Stimulated activated naive CD4-positive, alpha-beta T cell treated with Interleukin-2 at 50 U/mL for 16 hours (primary cell): ENCODE measurements around the gene GNAI2.
"Not testable (repeated sequence)": the region's sequence is repeated elsewhere in the genome, so short reads cannot be mapped to it uniquely, and the experiment has no call there.

Source experiments
- DNase-seq: peaks from one replicate; lab custom pipeline; 2025; lab: John Stamatoyannopoulos, UW

Gene GNAI2

DNA sequence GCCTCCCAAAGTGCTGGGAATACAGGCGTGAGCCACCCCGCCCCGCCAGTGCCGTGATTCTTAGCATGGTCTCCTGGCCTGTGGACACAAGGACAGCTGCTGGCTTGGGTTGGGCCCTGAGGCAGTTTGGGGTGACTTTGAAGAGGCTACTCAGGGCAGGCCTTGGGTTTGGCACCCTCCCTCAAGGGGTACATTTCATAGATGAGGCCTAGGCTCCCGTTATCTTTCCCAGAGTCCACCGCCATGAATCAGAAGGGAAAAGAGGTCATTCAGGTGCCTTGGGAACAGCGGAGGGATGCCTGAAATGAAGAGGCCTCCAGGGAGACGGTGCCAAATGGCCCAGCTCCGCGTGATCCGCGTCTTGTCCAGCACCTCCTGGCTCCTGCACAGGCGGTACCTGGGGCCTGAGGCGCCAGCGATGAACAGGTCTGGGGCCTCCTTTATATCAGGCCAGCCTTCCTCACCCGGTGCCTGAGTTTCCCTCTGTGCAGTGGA lies 9.3 kb downstream of the GNAI2 start:
- no peak for DNase-seq

DNA sequence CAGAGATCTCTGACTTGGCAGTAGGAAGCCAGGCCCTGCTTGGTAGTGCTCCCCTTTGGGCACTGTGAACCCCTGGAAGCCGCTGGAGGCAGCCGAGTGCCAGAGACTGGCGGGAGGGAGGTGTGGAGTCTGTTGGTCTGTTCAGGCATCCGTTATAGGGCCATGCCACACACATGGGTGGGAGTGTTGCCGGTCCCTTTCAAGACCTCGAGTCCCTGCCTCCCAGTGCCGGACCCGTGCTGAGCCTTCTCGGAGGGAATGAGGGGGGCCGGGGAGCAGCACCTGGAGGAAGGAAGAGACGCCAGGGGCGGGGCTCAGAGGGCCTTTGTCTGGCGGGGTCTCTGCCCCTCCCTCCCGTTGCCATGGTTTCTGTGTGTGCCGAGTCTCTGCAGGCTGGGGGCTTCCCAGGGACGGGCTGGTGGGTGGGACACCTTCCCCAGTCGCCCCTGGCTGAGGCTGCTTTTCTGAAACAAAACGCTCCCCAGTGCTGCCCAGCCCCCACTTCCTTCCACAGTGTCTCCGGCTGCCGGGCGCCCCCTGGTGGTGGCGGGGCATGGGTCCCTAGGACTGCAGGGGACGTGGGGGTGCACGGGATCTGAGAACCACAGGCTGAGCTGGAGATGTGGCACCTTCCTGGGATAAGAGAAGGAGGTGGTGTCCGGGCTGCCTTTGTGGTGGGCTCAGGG lies 10.0 kb downstream of the GNAI2 start:
- DNase-seq = peak; percentile 91

DNA sequence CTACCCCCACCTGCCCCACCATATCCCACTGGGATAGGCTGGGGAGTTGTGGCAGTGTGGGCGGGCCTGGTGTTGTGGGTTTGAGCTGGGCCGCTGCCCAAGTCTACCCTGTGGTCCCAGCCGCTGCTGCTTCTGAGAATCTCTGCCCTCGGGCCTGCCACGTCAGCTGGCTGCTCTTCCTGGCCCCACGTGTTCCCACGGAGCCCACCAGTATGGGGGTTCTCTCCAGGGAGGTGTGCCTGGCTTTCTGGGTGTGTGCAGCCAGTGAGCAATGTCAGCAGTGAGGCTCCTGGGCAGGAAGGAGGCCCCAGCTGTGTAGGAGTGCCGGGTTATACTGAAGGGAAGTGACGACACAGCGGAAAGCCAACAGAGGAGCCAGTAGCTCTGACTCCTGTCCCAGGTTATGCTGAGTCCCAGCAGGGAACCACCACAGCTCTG lies 10.5 kb downstream of the GNAI2 start:
- peak; percentile 86 for DNase-seq

- DNase-seq = no peak
Observed at GRCh38 chr3:50248387-50248786, 12.4 kb downstream of the GNAI2 start.

DNA sequence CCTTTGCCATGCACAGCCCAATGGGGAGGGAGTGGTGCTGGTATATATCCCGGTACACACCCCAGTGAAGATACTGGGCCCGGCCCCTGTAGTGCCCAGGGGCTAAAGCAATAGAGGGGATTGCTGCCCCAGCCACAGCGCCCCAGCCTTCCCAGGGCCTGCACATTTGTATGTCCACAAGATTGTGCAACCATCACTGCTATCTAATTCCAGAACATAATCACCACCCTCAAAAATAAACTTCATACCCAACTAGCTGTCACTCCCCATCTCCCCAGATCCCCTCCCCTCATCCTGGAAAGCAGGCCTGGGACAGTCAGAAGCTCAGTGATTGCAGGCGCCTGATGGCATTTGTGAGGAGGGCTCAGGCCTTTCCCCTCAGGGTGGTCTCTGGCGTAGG lies 13.5 kb downstream of the GNAI2 start:
- DNase-seq = no peak

DNA sequence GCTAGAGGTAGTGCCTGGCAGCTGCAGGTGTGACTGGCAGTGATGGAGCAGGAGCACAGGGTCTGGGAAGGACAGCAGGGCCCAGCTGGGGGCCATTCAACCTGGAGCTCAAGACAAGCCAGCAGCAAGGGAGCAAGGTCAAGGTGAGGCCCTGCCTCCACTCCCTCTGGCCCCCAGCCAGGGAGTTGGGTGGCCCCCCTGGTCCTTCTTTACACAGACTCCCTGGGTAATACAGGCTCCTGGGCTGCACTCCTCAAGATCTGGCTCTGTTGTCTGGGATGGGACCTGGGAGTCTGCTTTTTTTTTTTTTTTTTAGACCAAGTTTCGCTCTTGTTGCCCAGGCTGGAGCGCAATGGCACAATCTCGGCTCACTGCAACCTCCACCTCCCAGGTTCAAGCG lies 14.5 kb downstream of the GNAI2 start:
- no peak for DNase-seq

GRCh38 chr3:50251220-50251619 lies 15.2 kb downstream of the GNAI2 start:
- DNase-seq = peak; percentile 75

GRCh38 chr3:50254577-50255250 lies 18.7 kb downstream of the GNAI2 start:
- no peak for DNase-seq

- no peak for DNase-seq
Observed at GRCh38 chr3:50255251-50255615, 19.2 kb downstream of the GNAI2 start.

DNA sequence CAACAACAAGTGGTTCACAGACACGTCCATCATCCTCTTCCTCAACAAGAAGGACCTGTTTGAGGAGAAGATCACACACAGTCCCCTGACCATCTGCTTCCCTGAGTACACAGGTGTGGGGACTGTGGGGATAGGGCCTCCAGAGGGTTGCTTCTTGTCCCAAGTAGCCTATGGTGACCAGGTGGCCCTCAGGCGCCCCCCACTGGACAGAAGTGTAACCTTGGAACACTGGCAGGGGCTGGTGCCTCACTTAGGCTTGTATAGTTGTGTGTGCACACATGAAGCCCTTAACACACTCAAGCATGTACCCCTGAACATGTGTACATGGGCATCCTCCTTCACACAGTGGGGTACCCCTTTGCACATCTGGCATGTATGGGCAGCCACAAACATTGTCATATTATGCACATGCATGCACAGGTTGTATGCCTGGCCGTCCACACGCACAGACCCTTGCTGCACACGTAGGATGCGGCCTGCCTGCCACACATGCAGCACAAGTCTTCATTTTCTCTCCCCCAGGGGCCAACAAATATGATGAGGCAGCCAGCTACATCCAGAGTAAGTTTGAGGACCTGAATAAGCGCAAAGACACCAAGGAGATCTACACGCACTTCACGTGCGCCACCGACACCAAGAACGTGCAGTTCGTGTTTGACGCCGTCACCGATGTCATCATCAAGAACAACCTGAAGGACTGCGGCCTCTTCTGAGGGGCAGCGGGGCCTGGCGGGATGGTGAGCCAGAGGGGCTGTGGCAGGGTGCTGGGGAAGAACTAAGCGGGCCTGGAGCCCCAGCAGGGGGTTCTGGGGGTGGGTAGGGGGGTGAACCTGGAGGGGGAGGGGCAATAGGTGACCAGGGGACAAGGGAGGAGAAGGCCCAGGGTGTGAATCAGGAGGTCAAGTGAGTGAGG lies 21.2 kb downstream of the GNAI2 start:
- DNase-seq = peak; percentile 33

DNA sequence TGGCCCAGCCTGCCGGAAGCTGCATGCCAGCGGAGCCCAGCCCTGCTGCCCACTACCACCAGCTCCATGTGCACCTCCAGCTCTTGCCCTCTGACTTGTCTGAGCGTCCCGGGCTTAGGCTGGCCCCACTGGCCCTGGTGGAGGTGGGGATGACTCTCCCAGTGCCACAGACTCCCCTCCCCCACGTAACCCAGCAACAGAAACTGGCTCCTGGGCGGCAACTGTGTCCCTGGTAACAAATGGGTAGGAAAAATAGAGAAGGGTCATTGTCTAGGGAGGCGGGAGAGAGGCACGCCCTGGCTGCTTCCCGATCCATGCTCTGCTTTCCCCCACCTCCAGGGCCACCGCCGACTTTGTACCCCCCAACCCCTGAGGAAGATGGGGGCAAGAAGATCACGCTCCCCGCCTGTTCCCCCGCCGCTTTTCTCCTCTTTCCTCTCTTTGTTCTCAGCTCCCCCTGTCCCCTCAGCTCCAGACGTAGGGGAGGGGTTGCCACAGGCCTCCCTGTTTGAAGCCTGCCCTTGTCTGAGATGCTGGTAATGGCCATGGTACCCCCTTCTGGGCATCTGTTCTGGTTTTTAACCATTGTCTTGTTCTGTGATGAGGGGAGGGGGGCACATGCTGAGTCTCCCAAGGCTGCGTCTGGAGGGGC lies 22.2 kb downstream of the GNAI2 start:
- DNase-seq = no peak

DNA sequence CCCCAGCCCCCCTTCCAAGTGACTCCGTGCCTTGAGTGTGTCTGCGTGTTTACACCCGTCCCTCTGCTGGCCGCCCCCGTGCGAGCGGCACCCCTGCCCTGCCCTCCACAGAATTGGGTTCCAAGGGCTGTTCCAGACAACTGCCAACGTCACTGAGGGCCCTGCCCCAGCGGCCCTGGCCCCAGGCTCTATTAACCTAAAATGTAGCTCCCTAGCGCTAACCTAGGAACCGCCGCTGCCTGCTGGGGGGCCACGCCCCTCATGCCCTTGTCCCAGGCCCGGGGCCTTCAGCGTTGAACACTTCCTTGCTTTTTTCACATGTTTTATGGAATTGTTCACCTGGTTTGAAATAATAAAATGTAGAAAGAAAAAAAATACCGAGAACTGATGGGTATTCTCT lies 23.0 kb downstream of the GNAI2 start:
- no peak for DNase-seq

DNA sequence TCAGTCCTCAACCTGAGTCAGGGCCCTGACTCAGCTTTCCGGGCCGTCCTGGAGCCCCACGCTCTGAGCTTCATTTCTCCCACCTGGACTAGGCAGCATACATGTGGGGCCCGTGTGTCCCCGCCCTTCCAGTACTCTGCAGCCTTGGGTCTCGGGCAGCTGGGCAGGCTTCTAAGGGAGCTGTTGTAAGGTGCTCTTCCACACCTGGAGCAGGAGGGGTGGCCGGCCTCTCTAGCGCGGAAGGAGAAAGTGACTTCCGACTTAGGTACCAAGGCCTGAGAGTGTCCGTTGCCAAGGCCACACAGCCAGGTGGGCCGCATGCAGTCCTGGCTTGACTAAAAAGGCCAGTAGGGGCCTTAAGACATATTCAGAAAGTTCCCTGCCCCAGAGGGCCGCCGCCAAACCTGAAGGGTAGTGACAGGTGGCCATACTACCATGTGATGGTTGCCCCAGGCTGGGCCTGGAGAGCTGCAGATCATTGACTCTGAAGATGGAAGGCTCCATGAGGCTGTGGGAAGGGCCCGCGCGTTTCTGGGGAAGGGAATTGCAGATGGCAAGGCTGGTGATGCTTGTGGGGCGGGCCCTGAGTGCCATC lies 23.5 kb downstream of the GNAI2 start:
- DNase-seq = no peak

DNA sequence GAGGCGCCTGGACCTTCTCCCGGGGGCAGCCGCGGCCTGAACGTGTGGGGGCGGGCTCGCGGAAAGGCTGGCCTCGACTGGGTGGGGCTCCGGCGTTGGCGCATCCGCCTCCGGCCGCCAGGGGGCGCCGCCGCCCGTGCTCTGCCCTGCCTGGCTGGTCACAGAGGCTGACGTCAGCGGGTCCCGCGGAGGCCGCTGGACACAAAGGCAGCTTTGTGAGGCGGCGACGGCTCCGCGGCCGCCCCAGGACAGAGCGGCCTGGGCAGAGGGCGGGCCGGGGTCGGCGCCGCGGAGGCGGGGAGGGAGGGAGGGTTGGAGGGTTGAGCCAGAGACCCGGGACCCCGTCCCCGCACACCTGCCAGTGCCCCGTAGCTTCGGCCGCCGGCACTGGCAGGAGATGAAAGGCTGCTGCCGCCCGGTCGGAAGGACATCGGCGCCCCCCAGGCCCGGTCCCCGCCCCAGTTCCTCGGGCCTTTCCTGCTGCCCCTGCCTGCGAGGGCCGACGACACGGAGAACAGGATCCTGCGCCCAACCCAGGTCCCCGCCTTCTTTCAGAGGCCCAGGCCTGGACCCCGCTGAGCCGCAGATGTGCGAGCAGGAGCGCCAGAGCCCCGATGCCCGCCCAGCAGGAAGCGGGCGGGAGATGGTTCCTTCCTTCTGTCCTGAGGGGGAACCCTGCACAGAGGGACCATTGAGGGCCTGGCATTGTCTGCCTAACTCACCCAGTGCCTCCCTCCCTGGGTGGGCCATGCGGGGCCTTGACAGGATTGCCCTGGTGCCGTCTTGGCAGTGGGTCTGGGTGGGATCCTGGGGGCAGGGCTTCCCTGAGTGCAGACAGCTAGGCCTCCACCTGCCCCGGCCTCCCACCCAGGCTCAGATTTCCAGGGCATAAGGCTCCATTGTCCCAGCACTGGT lies 24.3 kb downstream of the GNAI2 start:
- peak; percentile 66 for DNase-seq

GRCh38 chr3:50260942-50261441 lies 25.0 kb downstream of the GNAI2 start:
- DNase-seq = no peak

DNA sequence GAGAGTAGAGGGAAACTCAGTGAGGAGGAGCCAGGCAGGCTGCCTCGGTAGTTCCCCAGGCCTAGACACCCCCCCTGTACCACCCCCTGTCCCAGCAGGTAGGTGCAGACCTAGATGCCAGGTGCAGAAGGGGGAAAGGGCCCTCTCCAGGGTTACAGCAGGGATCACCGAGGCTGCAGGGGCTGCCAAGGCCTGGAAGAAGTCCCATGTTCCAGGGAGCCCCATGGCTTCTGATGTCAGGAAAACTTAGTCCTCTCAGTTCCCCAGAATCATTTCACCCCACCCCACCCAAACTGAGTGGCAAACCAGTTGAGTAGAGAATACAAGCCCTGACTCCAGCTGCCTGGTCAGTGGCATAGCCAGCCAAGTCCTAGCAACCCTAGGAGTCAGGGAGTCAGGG lies 25.5 kb downstream of the GNAI2 start:
- no peak for DNase-seq

GRCh38 chr3:50262200-50262599 lies 26.2 kb downstream of the GNAI2 start:
- not testable (repeated sequence) for DNase-seq

DNA sequence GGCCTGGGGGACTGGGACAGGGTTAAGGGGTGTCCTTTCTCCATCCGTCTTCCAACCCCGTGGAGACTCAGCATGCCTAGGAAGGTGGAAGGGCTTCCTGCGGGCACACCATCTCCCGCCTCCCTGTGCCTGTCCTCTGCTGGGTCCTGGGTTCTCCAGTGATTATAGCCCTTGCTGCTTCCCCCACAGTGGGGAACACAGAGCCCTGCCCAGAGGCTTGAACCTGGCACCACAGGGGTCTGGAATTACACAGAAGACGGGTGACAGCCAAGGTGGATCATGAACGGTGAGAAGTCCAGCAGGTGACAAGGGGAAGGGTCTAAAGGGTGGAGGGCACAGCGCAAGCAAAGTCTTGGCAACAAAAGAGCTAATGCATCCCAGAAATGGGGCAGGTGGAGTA lies 26.8 kb downstream of the GNAI2 start:
- DNase-seq = no peak

DNA sequence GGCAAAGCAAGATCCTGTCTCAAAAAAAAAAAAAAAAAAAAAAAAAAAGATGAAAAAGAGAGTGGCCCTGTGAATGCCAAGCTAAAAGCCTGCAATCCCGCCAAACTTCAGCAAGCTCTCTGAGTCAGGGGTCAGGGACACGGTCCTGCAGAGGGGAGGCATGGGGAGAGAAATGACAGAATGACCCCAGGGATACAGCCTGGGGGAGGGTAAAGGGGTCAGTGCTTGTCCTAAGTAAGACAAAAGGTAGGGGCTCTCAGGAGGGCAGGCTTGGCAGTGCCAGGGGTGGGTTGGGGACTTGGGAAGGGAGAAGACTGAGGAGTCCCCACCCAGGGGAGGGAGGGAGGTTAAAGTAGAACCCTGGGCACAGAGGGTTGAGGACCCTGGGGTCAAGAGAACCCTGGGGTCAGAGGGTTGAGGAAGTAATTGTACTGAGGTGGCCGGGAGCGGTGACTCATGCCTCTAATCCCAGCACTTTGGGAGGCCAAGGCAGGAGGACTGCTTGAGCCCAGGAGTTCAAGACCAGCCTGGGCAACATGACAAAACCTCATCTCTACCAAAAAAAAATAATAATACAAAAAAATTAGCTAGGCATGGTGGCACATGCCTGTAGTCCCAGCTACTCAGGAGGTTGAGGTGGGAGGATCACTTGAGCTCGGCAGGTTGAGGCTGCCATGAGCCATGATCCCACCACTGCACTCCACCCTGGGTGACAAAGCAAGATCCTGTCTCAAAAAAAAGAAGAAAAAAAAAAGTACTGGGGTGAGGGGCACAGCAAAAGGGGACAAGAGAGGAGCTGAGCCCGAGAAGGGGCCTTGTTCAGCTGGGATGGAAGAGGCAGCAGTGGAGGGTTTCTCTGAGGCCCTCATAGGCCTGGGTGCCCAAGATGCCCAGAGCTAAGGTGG lies 27.7 kb downstream of the GNAI2 start:
- no peak for DNase-seq
